Activated T-cell treated with anti-CD3 and anti-CD28 coated beads, Interleukin-2, amount 50 U/mL, for 48 hours (primary cell): ENCODE data around the gene AADAC.
"Not testable (repeated sequence)": the region's sequence is repeated elsewhere in the genome, so short reads cannot be mapped to it uniquely, and the experiment has no call there.

ENCODE experiments used
- DNase-seq, 2 experiments: peaks; one replicate each; pipeline ENCODE4 v3.0.0-alpha.2; 2020

AADAC gene

GRCh38 chr3:151859905-151860304, 46.0 kb downstream of the AADAC start:
- DNase-seq: no peak

GRCh38 chr3:151863611-151864010, 49.7 kb downstream of the AADAC start:
- no peak for DNase-seq

GRCh38 chr3:151864423-151865101, 50.6 kb downstream of the AADAC start:
- DNase-seq: no peak

- DNase-seq: no peak
Observed at GRCh38 chr3:151866711-151867410, 52.9 kb downstream of the AADAC start.

GRCh38 chr3:151867666-151868065, 53.8 kb downstream of the AADAC start:
- DNase-seq: no peak

- DNase-seq: no peak
Observed at GRCh38 chr3:151869181-151869580, 55.3 kb downstream of the AADAC start.

GRCh38 chr3:151871639-151872468, 57.9 kb downstream of the AADAC start:
- no peak for DNase-seq

GRCh38 chr3:151873398-151873797, 59.5 kb downstream of the AADAC start, which contains the start of gene SUCNR1:
TSS of gene SUCNR1 (plus strand) at chr3:151873643. CDS start at chr3:151879893, 6,250 bp downstream.
- no peak for DNase-seq

GRCh38 chr3:151874079-151874478, 60.2 kb downstream of the AADAC start:
- DNase-seq: not testable (repeated sequence)

- DNase-seq: no peak
Observed at GRCh38 chr3:151875759-151876158, 61.8 kb downstream of the AADAC start.

GRCh38 chr3:151877269-151877668, 63.4 kb downstream of the AADAC start:
- no peak for DNase-seq
